HG02884 (cell line): Measurements from ENCODE around the gene MUC6.

ENCODE experiments used
- ATAC-seq: cut with Tn5 transposase; IDR thresholded peaks from one replicate; pipeline ENCODE4 v1.9.1; 2021; ENCODE audit warnings: mild to moderate bottlenecking, moderate library complexity; ENCODE audit not compliant: unreplicated experiment

Gene MUC6

DNA sequence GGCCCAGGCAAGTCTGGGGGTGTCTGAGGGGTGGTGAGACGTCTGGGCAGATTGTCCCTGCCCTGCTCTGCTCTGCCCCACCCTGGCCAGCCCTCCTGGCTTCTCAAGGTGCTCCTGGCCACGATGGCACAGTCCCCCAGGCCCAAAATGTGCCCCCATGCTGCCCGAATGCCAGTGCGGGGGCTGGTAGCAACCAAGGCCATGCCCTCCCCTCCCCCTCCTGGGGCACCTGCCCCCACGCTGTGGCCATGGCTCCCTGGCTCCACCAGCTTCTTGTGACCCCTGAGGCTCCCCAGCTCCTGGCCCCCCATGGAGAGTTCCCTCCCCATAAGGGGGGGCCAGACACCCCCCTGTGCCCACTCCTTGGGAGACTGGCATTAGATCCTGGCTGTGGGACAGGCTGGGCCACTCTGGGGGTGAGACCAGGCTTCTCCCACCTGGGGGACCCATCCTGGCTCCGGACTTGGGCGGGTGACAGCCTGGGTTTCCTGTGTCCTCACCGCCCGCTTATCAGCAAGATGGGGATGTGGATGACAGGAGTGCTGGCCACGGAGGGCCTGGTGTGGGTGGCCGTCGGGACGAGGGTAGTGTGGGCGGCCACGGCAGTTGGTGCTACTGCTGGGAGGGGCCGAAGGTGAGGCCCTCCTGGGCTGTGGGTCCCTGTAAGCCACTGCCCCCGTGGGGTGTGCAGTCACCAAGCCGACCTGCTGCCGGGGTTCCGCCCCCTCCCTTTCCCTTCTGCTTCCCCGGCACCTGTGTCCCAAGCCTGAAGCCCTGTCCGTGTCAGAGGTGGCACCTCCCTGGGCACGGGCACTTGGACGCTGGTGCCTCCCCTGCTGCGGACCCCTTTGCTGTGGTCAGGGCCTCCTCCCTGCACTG, 15.9 kb upstream of the MUC6 start:
- ATAC-seq: no peak

- no peak for ATAC-seq
Observed at GRCh38 chr11:1051356-1052132, 15.0 kb upstream of the MUC6 start.

DNA sequence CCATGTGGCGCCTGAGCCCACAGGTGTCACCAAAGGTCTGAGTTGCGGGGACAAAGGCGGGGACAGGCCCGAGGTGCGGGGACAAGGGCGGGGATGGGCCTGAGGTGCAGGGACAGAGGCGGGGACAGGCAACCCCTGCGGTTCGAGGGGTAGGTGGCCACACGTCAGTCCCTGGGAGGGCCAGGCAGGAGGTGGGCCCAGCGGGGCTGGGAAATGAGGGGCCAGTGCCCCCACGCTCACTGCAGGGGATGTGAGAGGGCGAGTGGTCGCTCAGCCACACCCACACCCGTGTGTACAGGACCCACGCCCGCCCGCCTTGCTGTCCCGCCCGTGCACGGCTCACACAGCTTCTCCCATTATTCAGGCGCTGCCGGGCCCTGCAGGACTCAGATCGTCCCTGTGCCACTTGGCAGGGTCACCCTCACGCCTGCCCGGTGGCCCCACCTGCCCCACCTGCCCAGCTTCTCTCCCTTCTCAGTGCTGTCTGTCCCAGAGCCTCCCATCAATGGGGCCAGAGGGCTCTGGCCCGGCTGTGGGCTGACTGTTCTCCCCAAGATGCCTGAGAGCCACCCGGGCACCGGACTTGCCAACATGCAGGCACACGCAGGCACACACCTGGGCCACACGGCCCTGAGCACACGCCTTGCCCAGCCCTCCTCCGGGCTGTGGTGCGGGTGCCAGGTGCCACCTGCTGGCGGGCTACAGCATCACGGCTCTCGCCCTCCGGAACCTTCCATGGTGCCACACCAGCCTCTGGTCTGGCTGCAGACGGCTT, 14.2 kb upstream of the MUC6 start:
- ATAC-seq: no peak

DNA sequence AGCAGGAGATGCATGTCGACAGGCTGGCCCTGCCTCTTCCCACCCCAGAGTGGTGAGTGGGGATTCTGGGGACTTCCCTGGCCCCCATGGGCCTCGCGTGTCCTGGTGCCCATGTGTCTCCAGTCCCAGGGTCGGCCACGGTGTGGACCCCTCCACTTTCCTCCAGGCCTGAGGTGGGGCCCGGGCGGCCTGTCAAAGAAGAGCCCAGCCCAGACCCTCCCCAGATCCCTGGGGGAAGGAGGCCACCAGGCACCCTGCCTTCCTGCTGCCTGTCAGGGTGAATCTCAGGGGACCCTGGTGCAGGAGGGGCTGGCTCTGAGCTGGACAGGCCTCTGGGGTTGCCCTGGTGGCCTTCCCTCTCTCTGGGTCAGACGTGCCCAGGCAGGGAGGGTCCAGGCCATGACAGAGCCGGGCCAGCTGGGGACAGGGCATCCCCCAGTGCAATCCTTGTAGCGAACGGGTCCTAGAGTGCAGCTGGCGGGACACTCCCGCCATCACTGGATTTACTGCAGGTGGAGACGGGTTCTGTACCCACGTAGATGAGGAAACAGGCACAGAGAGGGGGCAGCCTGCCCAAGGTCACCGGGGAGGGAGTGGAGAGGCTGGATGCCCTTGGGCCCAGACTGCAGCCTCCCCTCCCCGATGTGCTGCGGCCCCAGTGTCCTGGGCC, 13.5 kb upstream of the MUC6 start:
- ATAC-seq: no peak

DNA sequence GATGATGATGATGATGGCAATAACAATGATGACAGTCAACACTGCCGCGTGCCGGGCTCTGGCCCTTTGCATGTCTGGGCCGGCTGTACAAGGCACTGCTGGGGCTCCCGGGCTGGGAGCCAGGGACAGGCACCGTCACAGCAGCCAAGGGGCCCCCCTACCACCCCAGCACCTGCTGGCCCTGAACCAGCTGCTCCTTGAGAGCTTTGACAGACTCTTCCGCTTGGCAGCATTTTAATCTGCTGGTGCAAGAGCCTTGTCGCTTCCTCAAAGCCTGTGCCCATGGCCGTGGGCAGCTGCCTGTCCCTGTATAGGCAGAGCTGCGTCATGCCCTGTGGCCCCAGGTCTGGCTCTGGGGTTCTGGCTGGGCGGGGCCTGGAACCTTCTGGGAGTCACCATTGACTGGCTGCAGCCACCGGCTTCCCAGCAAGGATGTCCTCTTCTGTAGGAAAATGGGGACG, 12.9 kb upstream of the MUC6 start:
- no peak for ATAC-seq

- no peak for ATAC-seq
Observed at GRCh38 chr11:1049071-1049405, 12.5 kb upstream of the MUC6 start.

- ATAC-seq: no peak
Observed at GRCh38 chr11:1048375-1049070, 12.0 kb upstream of the MUC6 start.

DNA sequence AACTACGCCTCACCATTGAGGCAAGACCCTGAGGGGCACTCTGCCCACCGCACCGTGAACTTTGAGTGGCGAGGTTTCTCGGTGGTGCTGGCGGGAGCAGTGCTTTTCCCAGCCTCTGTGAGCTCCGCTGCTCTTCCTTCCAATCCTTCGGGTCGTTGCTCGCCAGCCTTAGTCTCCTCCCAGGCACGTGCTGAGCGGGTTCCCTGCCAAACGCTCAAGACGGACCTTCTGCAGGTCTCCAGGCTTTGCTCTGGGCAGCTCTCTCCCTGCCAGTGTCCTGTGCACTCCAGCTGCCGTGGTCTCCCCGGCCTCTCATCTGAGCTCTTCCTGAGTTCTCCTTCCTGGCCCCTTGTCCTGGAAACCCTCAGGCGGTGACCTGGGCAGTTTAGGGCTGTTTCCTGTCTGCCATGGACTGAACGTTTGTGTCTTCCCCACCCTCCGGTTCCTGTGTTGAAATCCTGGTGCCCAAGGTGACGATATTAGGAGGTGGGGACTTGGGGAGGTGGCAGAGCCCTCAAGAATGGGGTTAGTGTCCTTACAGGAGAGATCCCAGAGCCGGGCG, 11.2 kb upstream of the MUC6 start:
- ATAC-seq: no peak

DNA sequence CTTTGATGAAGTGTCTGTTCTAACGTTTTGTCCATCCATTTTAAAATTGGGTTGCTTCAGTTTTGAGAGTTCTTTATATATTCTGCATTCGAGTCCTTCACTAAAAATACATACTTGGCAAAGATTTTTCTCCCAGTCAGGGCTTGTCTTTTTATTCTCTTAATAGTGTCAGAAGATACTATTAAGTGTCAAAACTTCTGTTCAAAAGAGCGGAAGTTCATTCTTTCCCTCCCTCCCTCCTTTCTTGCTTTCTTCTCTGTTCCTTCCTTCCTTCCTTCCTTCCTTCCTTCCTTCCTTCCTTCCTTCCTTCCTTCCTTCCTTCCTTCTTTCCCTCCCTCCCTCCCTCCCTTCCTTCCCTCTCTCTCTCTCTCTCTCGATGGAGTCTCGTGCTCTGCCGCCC, 7.6 kb upstream of the MUC6 start:
- no peak for ATAC-seq

GRCh38 chr11:1043563-1044096, 7.1 kb upstream of the MUC6 start:
- no peak for ATAC-seq

- no peak for ATAC-seq
Observed at GRCh38 chr11:1042626-1043562, 6.4 kb upstream of the MUC6 start.

DNA sequence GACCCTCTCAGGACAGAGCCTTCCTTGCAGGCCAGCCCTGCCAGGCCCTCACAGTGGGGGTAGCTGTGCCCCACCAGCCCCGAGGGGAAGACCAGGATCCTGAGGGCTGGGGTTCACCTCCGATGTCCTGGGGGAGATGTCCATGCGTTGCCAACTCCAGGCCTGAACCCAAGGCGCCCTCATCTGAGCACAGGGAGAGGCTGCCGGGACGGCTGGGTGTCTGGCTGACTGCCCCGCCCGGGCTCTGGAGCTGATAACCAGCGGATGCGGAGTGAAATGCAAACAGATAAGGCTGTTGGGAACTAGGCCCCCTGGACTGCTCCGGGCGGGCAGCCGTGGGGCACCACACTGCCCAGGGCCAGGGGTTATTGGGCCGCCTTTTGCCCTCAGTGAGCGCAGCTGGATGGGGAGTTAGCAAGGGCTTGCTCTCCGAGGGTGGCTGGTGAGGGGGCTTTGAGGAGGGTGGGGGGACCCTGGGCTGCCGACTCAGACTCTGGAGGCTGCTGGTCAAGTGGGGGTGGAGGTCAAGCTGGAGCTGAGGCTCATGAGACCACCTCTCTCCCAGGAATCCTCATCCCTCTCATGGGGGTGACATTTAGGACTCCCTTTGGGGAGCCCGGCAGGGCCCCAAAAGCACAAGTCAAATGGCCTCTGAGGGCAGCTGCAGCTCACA, 5.6 kb upstream of the MUC6 start:
- ATAC-seq: no peak

GRCh38 chr11:1041471-1041870, 5.0 kb upstream of the MUC6 start:
- no peak for ATAC-seq

- ATAC-seq: no peak
Observed at GRCh38 chr11:1041149-1041467, 4.6 kb upstream of the MUC6 start.

DNA sequence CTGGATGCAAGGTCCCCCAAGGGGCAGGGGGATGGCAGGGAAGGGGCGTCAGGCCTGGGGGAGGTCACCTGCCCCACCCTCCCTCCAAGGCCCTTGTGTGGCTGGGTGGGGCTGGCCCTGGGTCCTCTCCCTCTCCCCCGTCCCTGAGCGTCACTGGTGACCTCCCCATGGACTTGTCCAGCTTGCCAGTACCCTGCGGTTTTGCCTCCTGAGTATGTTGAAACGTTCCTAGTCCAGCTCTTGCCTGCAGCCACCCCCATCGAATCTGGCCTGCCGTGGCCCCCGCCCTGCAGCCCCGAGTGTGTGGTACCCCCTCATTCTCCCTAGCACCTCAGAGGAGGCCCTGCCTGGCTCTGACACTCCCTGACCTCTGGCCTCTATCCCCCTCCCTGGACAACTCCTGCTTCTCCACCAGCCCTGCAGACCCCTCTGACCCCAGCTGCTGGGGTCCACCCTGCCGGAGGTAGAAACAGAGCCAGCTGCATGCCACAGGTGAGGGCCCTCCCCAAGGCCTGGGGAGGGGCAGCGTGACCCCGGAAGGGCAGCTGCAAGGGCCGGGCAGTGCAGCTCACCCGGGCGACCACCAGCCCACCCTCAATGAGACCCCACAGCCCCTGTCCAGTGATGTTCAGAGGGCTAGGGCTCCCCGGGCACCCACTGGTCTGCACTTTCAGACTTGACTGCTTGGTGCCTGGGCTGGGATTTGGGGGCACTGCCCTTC, 4.1 kb upstream of the MUC6 start:
- no peak for ATAC-seq

GRCh38 chr11:1039481-1040427, 3.2 kb upstream of the MUC6 start:
- no peak for ATAC-seq
